LoVo (cell line): ENCODE measurements around the gene PPP1R13B.
"Not testable (repeated sequence)": the region's sequence is repeated elsewhere in the genome, so short reads cannot be mapped to it uniquely, and the experiment has no call there.

Experiments used
- DNase-seq: peaks from one replicate; pipeline ENCODE4 v3.0.0-alpha.2; 2016; ENCODE audit warnings: low spot score

The PPP1R13B gene

DNA sequence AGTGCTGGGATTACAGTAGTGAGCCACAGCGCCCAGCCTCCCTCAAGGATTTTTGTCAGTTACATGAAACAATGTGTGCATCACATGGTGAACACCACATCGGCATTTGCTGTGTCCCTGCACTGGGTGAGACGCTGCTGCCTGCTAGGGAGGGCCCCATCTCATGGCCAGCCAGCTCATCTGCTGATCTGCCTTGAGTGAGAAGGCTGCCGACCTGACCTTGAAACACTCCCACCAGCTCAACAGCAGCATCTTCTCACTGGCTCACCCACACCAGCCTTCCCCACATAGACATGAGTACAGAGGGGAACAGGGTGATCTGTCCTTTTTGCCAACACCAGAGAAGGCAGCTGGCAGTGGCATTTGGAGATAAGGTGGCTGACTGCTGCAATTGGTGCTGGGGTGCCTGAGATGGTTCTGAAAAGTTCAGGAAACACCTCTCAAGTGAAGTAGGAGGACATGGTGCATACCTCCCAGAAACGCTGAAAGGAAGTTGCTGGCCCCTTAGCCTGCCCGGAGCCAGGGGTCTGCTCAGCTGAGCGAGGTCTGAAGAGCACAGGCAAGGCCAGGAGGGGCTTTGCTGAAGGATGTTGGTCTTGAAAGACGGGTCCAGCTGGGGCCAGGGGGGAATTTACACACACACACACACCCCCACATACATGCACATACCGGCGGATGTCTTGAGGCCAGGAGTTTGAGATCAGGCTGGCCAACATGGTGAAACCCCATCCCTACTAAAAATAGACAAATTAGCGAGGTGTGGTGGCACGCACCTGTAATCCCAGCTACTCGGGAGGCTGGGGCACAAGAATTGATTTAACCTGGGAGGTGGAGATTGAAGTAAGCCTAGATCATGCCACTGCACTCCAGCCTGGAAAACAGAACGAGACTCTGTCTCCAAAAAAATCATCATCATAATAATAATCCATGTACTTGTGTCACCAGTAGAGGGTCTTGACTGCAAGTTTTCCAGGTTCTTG lies 14.3 kb upstream of the PPP1R13B start:
- no peak for DNase-seq

DNA sequence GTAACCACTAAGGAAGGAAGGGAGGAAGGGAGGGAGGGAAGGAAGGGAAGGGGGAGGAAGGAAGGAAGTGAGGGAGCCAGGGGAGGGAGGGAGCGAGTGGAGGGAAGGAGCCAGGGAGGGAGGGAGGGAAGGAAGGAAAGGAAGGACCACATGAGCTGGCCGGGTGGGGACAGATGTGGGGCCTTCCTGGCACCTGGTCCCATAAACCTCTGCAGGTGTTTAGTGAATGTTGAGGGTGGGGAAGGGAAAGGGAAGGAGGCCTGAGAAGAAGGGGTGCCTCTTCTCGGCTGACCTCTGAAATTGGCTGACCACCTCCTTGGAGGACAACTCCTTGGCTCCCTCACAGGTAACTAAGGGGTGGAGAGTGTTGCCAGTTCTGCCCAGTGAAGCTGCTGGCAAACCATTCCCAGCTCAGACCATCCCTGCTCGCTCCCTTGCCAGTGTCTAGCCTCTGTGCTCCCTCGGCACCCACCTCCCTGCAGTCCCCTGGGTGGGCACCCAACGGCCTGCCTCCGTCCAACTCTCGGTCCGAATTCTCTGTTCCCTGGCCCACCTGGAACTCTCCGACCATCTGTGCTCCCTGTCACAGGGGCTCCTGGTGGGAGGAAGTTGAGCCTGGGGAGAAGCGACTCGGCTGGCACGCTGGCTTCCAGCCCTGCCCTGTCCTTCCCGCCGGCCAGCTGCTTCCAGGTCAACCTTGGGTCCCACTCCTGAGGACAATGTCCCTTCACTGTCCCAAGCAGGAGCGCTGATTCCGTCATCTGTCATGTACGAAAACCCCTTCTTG lies 12.2 kb upstream of the PPP1R13B start:
- no peak for DNase-seq

DNA sequence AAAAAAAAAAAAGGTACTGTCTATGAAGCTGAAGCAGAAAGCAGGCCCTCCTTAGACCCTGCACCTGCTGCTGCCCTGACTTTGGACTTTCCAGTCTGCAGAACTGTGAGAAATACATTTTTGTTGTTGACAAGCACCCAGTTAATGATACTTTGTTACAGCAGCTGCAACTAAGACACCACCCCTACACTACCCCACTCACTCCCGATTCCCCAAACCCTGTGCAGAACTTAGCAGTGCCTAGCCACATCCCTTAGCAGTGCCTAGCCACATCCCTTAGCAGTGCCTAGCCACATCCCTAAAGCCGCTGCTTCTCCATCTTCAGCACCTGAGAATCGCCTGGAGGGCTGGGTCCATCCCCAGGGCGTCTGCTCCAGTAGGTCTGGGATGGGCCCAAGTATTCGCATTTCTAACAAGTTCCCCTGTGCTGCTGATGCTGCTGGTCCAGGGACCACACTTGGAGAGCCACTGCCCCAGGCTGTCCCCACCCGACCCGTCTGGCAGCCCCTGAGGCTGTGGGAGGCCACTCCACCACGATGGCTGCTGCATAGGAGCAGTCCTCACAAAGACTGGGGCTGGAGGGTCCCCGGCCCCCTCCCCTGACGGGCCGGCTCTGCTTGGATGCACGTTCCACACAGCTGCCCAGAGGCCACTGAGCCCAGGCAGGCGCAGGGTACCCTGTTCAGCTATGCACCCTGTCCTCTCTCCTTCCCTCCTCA lies 10.8 kb upstream of the PPP1R13B start:
- DNase-seq = no peak

DNA sequence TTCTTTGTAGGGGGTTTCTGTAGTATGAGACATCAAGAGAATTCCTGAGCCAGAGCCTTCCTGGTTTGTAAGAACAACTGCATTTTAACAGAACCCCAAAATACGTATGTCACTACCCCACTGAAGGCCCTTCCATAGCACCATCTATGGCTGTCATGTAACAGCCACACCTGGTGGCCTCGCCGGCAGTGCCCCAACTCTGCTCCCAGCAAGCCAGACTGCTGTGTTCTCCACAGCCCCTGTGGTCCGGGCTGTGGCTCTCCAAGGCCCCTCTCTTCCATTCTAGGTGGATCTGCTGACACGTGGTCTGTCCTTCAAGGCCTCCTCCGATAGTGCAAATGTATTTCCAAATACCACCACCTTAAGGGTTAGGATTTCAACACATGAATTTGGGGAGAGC lies 9.9 kb upstream of the PPP1R13B start:
- DNase-seq = no peak

DNA sequence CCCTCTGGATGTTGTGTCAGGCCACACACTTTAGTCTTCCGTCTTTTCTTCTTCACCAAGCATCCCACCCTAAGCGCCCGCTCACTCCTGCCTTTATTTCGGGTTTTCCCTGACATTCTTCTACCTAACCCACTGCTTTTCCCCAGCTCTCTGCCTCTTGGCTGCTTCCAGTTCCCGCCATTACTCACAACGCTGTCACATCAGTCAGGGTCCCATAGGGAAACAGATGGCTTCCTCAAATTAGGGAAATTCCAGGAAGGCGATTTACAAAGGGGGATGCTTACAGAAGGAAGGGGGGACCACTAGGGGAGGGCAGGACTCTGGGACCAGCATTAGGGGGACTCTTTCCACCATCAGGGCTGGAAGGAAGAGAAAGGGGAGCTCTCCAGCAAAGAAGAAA lies 9.2 kb upstream of the PPP1R13B start:
- no peak for DNase-seq

DNA sequence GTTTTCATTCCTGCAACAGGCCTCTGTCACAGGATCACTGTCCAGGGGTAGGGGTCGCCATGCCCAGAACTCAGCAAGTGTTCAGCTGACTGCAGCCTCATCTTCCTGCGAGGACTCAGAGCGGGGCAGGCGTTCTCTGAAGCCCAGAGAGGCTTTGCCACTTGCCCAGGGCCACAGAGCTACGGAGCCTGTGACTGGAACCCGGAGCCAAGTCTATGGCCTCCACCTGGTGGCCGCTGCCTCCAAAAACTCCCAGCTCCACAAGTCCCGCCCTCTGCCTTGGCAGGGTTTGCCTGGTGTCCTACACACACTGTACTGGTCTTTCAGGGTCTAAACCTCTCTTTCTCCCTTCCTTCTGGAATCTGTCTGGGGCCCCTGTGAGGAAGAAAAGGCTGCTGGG lies 8.7 kb upstream of the PPP1R13B start:
- DNase-seq = no peak

DNA sequence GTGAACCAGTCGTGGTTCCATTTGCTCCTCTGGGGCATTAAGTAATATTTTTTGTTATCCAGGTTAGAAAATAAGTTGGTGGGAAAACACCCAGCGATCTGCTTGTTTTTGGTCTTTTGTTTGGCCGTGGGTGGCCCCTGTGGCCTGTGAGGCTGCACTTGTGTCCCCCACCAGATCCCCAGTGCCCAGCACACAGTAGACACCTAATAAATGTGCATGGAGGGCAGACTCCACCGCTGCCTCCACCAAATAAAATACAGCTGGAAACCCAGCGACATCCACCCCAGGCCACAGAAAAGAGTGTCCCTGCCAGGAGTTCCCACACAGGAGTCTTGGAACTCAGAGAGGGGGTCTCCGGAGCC lies 8.3 kb upstream of the PPP1R13B start:
- DNase-seq = no peak

DNA sequence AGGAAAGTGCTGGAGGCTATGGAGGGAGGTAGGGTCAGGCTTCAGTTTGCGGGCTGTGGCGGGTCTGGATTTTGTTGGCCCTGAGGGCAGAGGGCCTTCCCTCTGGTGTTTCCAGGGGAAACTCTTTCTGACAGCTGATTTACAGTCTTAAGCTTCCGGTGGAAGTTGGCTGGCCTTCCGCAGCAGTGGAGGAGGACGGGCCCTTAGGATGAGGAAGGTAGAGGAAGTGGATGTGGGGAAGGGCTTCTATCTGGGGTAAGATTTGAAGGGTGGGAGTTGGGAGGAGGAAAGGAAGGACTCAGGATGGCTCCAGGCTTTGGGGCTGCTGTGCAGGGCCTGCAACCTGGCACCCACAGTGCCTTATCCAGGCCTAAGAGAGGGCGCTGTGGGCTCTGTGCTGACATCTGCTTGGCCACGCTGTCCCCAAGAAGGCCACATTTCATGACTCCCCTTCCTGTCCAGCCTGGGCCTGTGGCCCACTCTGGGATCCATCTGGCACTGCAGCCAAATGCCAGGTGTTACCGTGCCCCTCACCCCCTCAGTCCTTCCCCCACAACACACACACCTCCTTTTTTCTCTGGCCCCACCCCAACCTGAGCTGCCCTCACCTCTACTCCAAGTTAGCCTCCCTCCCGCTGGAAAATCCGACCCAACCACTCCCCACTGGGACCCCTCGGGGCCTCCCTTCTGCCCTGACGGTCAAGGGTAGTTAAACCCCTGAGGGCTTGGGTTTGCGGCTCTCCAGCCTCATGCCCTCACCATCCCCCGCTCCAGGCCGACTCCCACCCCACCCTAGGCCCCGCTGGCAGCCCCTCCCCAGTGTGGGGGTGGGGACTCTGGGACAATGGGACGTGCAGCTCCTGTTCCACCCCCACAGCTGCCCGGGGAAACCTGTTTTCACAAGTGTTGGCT lies 7.7 kb upstream of the PPP1R13B start:
- DNase-seq = no peak

DNA sequence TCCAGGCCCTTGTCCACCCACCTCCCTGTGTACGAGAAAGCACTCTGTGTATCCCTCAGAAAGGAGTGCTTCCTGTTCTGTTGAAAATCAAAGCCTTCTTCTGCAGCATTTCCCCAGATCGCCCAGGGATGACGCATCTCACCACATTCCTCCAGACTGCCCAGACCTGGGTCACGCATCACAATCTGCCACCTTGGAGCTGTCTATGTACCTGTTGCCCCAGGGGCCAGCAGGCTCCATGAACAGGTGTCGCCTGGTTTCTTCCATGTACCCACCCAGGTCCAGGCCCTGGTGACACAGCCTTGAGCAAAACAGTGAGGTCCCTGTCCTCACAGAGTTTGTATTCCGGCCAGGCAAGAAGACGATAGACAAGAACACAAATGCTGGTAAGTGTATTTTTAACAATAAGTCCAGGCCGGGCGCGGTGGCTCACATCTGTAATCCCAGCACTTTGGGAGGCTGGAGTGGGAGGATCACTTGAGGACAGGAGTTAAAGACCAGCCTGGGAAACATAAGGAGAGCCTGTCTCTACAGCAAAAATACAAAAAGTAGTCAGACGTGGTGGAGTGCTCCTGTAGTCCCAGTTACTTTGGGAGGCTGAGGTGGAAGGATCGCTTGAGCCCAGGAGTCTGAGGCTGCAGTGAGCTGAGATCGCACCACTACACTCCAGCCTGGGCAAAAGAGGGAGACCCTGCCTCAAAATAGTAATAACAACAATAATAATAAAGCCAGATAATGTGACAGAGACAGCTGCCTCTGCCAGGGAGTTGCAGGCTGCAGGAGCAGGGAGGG lies 6.8 kb upstream of the PPP1R13B start:
- no peak for DNase-seq

DNA sequence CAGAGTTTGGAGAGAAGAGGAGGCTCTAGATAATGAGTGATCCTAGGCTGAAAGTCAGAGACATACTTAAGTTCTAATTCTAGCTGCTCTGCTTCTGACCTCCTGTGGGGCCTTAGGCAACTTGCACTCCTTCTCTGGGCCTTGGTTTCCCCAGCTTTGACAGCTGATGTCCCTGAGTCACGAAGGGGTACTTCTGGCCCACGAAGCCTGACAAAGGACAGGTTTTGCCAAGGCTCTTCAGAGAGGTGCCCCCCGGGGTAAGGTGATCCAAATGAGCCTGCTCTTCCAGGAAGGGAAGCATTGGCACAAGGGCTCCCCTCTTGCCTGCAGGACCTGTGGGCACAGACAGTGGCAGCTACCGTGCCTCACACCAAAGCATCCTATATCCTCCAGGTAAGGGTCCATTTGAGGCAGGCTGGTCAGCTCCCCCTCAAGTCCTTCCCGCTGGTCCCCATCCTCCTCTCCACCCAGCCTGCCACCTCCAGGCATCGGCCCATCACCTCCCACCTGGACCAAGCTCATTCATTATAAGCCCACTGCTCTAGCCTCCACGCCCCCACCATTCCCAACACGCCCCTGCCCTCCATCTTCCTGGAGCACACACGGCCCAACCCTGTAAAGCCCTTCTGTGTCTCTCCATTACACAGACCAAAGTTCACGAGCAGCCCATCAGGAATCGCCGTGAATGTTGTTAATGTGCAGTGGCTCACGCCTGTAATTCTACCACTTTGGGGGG lies 1.9 kb upstream of the PPP1R13B start:
- no peak for DNase-seq

DNA sequence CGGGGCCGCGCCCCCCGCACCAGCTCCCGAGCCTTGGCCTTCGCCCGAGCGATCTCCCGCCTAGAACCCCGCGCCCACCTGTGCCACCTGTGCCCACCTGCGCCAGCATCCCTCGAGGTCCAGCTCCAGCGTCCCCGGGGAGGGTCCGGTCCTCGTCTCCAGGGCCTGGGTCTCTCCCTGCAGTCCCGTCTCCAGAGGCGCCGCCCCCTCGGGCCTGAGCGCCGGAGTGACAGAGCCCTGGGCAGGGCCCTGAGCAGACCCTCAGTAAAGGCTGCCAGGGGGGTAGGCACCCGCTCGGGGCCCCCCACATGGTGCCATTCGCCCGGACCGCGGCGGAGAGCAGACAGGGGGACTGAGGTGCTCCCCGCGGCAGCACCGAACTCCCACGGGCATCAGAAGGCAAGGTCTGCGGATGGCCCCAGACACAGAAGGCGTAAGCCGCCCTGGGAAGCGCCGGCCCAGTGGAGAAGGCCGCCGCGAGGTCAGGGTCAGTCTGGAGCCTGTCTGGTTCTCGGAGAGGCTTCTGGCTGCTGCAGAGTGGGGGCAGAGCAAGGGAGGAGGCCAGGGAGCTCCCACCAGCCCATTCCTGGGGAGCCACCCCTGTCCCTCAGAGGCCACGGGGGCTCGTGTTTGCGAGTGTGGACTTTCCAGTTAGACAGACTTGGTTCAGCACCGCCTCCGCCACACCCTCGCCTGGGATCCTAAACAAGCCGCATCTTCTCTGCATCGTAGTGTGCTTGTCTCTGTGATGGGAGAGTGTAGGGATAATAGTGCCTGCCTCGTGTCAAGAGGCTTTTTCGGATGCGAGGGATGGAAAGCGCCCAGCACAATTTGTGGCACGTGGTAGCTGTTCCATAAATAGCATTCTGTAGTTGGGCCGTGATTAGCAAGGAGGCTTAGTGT lies 1.1 kb upstream of the PPP1R13B start:
- DNase-seq = no peak

DNA sequence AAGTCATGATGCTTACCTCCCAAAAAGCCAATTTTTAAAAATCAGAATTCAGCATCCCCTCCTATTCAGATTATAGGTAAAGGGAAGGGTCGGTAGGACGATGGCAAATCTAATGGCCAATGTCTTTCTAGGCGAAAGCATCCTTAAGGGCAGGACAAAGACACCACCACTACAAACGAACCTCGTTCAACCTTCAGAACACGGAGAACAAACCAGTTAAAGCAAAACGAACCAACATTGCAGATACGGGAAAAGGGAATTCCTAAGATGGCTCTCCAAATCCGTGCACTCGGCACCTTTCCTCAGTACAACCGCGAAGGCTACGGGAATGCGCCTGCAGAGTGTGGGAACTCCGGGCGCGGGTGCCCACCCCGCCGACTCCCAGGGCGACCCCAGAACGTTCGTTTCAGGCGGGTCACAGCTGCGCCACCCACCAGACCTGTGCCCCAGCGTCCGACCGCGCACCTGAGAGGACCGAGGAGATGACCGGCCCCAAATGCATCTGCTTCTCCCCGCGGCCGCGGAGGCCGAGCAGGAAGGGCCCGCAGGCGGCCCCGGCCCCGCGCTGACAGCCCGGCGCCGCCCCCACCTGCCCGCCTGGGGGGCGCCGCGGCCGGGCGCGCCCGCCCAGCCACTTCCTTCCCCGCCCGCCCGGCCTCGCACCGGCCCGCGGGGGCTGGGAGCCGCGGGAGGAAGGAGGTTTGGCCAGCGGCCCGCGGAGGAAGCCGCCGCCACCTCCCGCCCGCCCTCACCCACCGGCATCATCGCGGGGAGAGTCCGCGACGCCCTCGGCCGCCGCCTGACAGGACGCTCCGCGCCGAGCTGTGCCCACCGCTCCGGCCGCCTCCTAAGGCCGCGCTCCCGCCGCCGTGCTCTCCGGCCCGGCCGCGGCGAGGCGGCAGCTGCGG lies 578 bp downstream of the PPP1R13B start:
- no peak for DNase-seq

DNA sequence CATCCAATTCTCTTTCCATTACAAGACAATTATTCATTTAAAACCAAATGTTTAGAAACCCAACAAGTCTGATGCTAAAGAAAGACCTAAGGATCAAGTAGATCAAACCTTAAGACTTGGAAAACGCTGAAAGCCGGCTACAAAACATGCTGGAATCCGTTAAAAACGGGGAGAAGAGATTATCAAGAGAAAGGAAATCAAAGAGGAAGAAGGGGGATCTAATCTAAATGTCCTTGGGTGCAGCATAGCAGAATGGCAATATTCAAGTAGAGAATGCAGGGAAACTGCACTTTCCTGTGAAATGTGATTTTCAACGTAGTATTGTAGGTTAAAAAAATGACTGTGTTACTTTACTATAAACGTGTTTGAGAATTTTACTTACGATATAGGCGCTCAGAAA lies 1.3 kb downstream of the PPP1R13B start:
- DNase-seq = no peak

DNA sequence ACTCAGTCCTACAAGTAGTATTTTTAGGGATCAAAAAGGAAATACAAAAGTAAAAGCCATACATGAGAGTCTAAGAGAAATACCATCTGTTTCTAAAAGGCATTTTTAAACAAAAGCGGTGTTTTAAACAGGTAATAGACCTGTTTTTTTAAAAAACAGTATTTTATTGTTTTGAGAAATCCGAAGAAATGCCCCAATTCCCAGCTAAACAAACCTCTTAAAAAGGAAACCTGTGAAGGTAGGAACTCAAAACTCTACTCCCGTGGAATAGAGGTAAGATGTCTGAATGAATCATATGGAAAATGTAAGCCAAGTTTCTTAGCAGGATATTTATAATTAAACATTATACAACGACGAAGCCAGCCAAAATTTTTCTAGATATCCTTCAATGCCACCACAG lies 2.0 kb downstream of the PPP1R13B start:
- DNase-seq = no peak

DNA sequence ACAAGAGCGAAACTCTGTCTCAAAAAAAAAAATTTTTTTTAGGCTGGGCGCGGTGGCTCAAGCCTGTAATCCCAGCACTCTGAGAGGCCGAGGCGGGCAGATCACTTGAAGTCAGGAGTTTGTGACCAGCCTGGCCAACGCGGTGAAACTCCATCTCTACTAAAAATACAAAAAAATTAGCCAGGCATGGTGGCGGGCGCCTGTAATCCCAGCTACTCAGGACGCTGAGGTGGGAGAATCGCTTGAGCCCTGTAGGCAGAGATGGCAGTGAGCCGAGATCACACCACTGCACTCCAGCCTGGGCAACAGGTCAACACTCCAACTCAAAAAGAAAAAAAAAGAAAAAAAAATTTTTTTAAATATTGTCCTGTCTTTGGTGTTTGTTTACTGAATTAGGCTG lies 6.1 kb downstream of the PPP1R13B start:
- not testable (repeated sequence) for DNase-seq

DNA sequence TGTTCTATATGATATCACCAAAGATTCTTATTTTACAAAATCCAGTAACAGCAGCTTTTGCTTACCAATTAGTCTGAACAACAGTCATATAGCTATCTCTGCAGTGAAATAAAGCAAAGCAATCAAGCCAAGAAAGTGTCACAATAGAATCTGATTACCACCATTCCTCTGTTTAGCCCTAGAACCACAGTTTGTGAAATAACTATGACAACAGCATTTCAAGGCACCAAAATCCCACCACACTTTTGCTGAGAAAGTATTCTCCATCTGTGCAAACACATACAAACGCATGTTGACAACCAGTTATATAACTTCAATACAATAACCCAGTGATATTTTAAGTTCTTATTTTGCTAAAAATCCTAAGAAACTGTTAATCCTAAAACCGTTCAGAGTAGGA lies 7.4 kb downstream of the PPP1R13B start:
- no peak for DNase-seq

DNA sequence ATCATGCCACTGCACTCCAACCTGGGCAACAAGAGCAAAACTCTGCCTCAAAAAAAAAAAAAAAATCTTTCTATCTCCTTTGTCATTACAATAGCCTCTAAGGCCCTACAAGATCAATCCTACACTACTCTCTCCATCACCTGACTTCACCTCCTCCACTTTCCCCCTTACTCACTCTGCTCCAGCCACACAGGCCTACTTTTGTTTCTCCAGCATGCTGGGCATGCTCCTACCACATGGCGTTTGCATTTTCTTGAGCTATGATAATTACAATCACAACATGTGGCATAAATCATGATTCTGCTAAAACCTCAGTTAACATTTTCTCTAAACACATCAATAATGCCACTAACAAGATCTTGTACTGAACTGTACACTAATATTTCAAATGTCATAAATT lies 7.8 kb downstream of the PPP1R13B start:
- DNase-seq = no peak

DNA sequence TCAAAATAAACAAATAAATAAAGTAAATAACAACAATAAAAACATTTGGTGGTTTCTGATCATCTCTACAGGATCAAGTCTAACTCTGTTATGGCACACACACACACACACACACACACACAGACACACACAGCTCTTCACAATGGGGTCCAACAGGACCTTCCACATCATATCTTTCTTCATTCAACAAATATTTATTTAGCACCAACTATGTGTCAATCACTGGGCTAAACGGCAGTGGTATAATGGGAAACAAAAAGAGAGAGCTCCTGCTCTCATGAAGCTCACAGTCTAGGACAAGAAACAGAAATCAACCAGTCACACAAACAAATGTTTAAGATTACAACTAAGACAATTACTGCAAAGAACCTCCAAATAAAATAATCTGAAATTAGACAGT lies 9.3 kb downstream of the PPP1R13B start:
- DNase-seq = no peak
